Mesothelial cell of epicardium (in vitro differentiated cells): ENCODE data around the gene SUN2. TPM values are rescaled to one million over a fixed set of nuclear protein-coding genes. Genes with fewer than 3 reads are reported as not detected.
"Not testable (repeated sequence)": the region's sequence is repeated elsewhere in the genome, so short reads cannot be mapped to it uniquely, and the experiment has no call there.

Source experiments
- DNase-seq, 2 experiments: peaks; one replicate each; pipeline ENCODE4 v3.0.0; 2021; ENCODE audit warnings: low spot score in 2 of 2; ENCODE audit not compliant: unreplicated experiment in 2 of 2
- H3K27ac Mint-ChIP-seq: 2 replicates; pipeline ENCODE4 v1.8.0; 2021; ENCODE audit warnings: mixed read lengths
- H3K27me3 Mint-ChIP-seq: 2 replicates; pipeline ENCODE4 v1.8.0; 2021; ENCODE audit warnings: low read depth, mixed read lengths
- H3K36me3 Mint-ChIP-seq: 2 replicates; pipeline ENCODE4 v1.8.0; 2021; ENCODE audit warnings: mixed read lengths
- H3K4me1 Mint-ChIP-seq: 2 replicates; pipeline ENCODE4 v1.8.0; 2021; ENCODE audit warnings: mixed read lengths
- H3K4me3 Mint-ChIP-seq: 2 replicates; pipeline ENCODE4 v1.8.0; 2021; ENCODE audit warnings: mild to moderate bottlenecking, moderate library complexity, mixed read lengths
- H3K9me3 Mint-ChIP-seq: 2 replicates; pipeline ENCODE4 v1.8.0; 2021; ENCODE audit warnings: mixed read lengths
- total RNA-seq: library from RNA; stranded (reverse); gene quantifications from 3 replicates; pipeline ENCODE4 v1.2.1, GENCODE V29; 2021
- TF ChIP-seq, protein P1 (sequence below): fragments of 200-600 bp; sonication (generic); IDR thresholded peaks from one replicate; pipeline ENCODE4 v1.5.0; 2021; ENCODE audit warnings: antibody characterized with exemption; ENCODE audit not compliant: unreplicated experiment

The SUN2 gene
- total RNA-seq, result 59.8 to 63.0 TPM (median 61.2 TPM) in 3 replicates

- Mint-ChIP-seq H3K27me3 (no peaks in the 10 kb centered on the region), H3K36me3 (peaks cover 7% of the 10 kb centered on the region), H3K4me1 (peaks cover 29% of the 10 kb centered on the region), H3K4me3 (peak within 1 kb of the TSS; percentile 79), H3K9me3 (no peaks in the 10 kb centered on the region), H3K27ac (peak within 1 kb of the TSS; percentile 85)
- TF ChIP-seq, protein P1, sequence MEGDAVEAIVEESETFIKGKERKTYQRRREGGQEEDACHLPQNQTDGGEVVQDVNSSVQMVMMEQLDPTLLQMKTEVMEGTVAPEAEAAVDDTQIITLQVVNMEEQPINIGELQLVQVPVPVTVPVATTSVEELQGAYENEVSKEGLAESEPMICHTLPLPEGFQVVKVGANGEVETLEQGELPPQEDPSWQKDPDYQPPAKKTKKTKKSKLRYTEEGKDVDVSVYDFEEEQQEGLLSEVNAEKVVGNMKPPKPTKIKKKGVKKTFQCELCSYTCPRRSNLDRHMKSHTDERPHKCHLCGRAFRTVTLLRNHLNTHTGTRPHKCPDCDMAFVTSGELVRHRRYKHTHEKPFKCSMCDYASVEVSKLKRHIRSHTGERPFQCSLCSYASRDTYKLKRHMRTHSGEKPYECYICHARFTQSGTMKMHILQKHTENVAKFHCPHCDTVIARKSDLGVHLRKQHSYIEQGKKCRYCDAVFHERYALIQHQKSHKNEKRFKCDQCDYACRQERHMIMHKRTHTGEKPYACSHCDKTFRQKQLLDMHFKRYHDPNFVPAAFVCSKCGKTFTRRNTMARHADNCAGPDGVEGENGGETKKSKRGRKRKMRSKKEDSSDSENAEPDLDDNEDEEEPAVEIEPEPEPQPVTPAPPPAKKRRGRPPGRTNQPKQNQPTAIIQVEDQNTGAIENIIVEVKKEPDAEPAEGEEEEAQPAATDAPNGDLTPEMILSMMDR, result no peak
- DNase-seq, result peak; percentile 81 to 89
These were observed at the start of gene SUN2 for GRCh38 chr22:38755911-38756532. SUN2 (minus strand) TSS chr22:38755998; CDS start chr22:38752628, 3,370 bp downstream.

DNA sequence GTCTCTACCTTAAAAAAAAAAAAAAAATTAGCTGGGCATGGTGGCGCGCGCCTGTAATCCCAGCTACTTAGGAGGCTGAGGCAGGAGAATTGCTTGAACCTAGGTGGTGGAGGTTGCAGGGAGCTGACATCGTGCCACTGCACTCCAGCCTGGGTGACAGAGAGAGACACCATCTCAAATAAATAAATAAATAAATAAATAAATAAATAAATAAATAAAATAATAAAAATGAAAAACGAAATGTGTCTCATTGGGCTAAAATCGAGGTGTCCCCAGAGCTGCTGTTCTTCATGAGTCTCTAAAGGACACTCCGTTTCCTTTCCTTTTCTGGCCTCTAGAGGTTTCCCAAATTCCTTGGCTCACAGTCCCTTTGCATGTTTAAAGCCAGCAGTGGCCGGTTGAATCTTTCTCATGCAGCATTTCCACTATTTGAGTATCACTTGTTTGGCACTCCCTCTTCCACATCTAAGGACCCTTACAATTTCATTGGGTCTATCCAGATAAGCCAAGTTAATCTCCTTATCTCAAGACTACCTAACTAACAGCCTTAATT lies 49.3 kb upstream of the SUN2 start:
- H3K4me3 Mint-ChIP-seq, H3K27ac Mint-ChIP-seq, H3K36me3 Mint-ChIP-seq, H3K4me1 Mint-ChIP-seq, DNase-seq: not testable (repeated sequence)
- Mint-ChIP-seq H3K27me3 (peaks cover 49% of the 10 kb centered on the region), H3K9me3 (peaks cover 15% of the 10 kb centered on the region)

- Mint-ChIP-seq H3K9me3 (no peaks in the 10 kb centered on the region), H3K27me3 (peaks cover 70% of the 10 kb centered on the region), H3K27ac (no peak overlapping the region), H3K4me3 (no peak overlapping the region), H3K36me3 (no peaks in the 10 kb centered on the region), H3K4me1 (no peaks in the 10 kb centered on the region)
- TF ChIP-seq, protein P1, result no peak
- DNase-seq, result no peak
These were observed 46.9 kb upstream of the SUN2 start for GRCh38 chr22:38802671-38803121.

GRCh38 chr22:38799265-38800002 lies 43.6 kb upstream of the SUN2 start:
- H3K9me3 Mint-ChIP-seq, result no peaks in the 10 kb centered on the region
- peaks cover 88% of the 10 kb centered on the region for H3K27me3 Mint-ChIP-seq
- H3K4me3 Mint-ChIP-seq, result no peak overlapping the region
- H3K4me1 Mint-ChIP-seq, result peaks cover 1% of the 10 kb centered on the region
- DNase-seq, result no peak
- TF ChIP-seq, protein P1, result no peak
- H3K27ac Mint-ChIP-seq, result no peak overlapping the region
- H3K36me3 Mint-ChIP-seq, result no peaks in the 10 kb centered on the region

GRCh38 chr22:38798496-38798895 lies 42.7 kb upstream of the SUN2 start:
- H3K36me3 Mint-ChIP-seq, result no peaks in the 10 kb centered on the region
- H3K9me3 Mint-ChIP-seq, result no peaks in the 10 kb centered on the region
- no peak for DNase-seq
- H3K4me1 Mint-ChIP-seq, result peaks cover 5% of the 10 kb centered on the region
- no peak overlapping the region for H3K4me3 Mint-ChIP-seq
- H3K27me3 Mint-ChIP-seq, result peaks cover 80% of the 10 kb centered on the region
- H3K27ac Mint-ChIP-seq, result no peak overlapping the region
- TF ChIP-seq, protein P1, result no peak
